CD14-positive monocyte (primary cell): ENCODE data around the gene SMIM35. TPM values are rescaled to one million over a fixed set of nuclear protein-coding genes. Genes with fewer than 3 reads are reported as not detected.

Experiments used
- DNase-seq, 3 donors: peaks; one replicate each; pipeline ENCODE4 v3.0.0-alpha.2; 2011 to 2022
- H2AFZ ChIP-seq: 2 replicates; pipeline ENCODE4 v1.6.0; 2012; ENCODE audit warnings: mild to moderate bottlenecking, low read depth, low read length, inconsistent platforms; ENCODE audit not compliant: insufficient read depth, poor library complexity, severe bottlenecking
- H3K27ac ChIP-seq, 2 donors: 1 replicate in 1 of 2; 2 replicates in 1 of 2; pipeline ENCODE4 v1.5.1; 2012 to 2013; ENCODE audit warnings: low read length in 2 of 2, control low read depth in 1 of 2, inconsistent platforms in 1 of 2, low read depth in 1 of 2, mild to moderate bottlenecking in 1 of 2
- H3K27me3 ChIP-seq, 2 donors: one replicate each; pipeline versions ENCODE4 v1.6.0 to v1.6.1; 2011 to 2013; ENCODE audit warnings: low read length in 2 of 2; ENCODE audit not compliant: control insufficient read depth in 2 of 2, insufficient read depth in 2 of 2
- H3K36me3 ChIP-seq, 2 donors: replicated peaks in 1 of 2; 1 replicate in 1 of 2; 2 replicates in 1 of 2; pipeline versions ENCODE4 v1.5.1 to v1.6.1; 2012 to 2013; ENCODE audit warnings: low read length in 2 of 2, control low read depth in 1 of 2, inconsistent platforms in 1 of 2, mild to moderate bottlenecking in 1 of 2; ENCODE audit not compliant: insufficient read depth in 2 of 2, control insufficient read depth in 1 of 2
- H3K4me1 ChIP-seq, 2 donors: 1 replicate in 1 of 2; 2 replicates in 1 of 2; pipeline versions ENCODE4 v1.5.1 to v1.6.1; 2012 to 2013; ENCODE audit warnings: low read length in 2 of 2, control low read depth in 1 of 2, inconsistent platforms in 1 of 2, mild to moderate bottlenecking in 1 of 2, moderate library complexity in 1 of 2; ENCODE audit not compliant: insufficient read depth in 2 of 2, control insufficient read depth in 1 of 2
- H3K4me2 ChIP-seq: replicated peaks from 2 replicates; pipeline ENCODE3; 2012; ENCODE audit warnings: low read length, moderate library complexity, mild to moderate bottlenecking; ENCODE audit not compliant: poor library complexity, severe bottlenecking; ENCODE audit errors: extremely low read depth
- H3K4me3 ChIP-seq, 3 experiments: fragments of 200-600 bp in 1 of 3; sonication (generic) in 1 of 3; replicated peaks in 1 of 3; 1 replicate in 2 of 3; 2 replicates in 1 of 3; pipeline ENCODE4 v1.5.1; 2011 to 2013; ENCODE audit warnings: low read length in 3 of 3, mild to moderate bottlenecking in 3 of 3, control low read depth in 2 of 3, low read depth in 2 of 3, inconsistent platforms in 1 of 3, moderate library complexity in 1 of 3
- H3K79me2 ChIP-seq: 2 replicates; pipeline ENCODE4 v1.6.0; 2012; ENCODE audit warnings: mild to moderate bottlenecking, control low read depth, inconsistent platforms, low read length, moderate library complexity; ENCODE audit not compliant: insufficient read depth
- H3K9ac ChIP-seq: 2 replicates; pipeline ENCODE4 v1.6.0; 2017; ENCODE audit warnings: low read length, mild to moderate bottlenecking; ENCODE audit not compliant: insufficient read depth, poor library complexity, severe bottlenecking
- H3K9me3 ChIP-seq, 2 donors: replicated peaks in 1 of 2; 1 replicate in 1 of 2; 2 replicates in 1 of 2; pipeline versions ENCODE4 v1.5.1 to v1.6.1; 2012 to 2013; ENCODE audit warnings: low read length in 2 of 2, control low read depth in 1 of 2; ENCODE audit not compliant: control insufficient read depth in 1 of 2, insufficient read depth in 1 of 2
- H4K20me1 ChIP-seq: 2 replicates; pipeline ENCODE4 v1.6.0; 2012; ENCODE audit warnings: mild to moderate bottlenecking, low read length, control low read depth, moderate library complexity; ENCODE audit not compliant: insufficient read depth
- H3K27ac Mint-ChIP-seq, 7 donors: one replicate each; pipeline ENCODE4 v1.8.0; 2020; ENCODE audit warnings: mild to moderate bottlenecking in 7 of 7, mixed read lengths in 7 of 7, moderate library complexity in 6 of 7, inconsistent platforms in 2 of 7
- H3K27me3 Mint-ChIP-seq, 3 donors: one replicate each; pipeline ENCODE4 v1.8.0; 2021 to 2022; ENCODE audit warnings: low read depth in 3 of 3, mild to moderate bottlenecking in 3 of 3, mixed read lengths in 3 of 3, moderate library complexity in 3 of 3, inconsistent platforms in 1 of 3
- H3K36me3 Mint-ChIP-seq, 2 donors: one replicate each; pipeline ENCODE4 v1.8.0; 2020; ENCODE audit warnings: mixed read lengths in 2 of 2, inconsistent platforms in 1 of 2, mild to moderate bottlenecking in 1 of 2
- H3K4me1 Mint-ChIP-seq: one replicate; pipeline ENCODE4 v1.8.0; 2020; ENCODE audit warnings: mild to moderate bottlenecking, mixed read lengths
- H3K4me3 Mint-ChIP-seq, 2 donors: one replicate each; pipeline ENCODE4 v1.8.0; 2020; ENCODE audit warnings: mild to moderate bottlenecking in 2 of 2, mixed read lengths in 2 of 2, moderate library complexity in 1 of 2
- H3K9me3 Mint-ChIP-seq, 7 donors: one replicate each; pipeline ENCODE4 v1.8.0; 2020 to 2022; ENCODE audit warnings: mixed read lengths in 7 of 7, mild to moderate bottlenecking in 6 of 7, moderate library complexity in 6 of 7, inconsistent platforms in 2 of 7
- WGBS: methylation state at CpG from one replicate; pipeline ENCODE4 v1.1.5; 2013; ENCODE audit warnings: missing lambda C conversion rate; ENCODE audit not compliant: insufficient coverage; 5-methylcytosine and 5-hydroxymethylcytosine counted together
- intact Hi-C, 2 donors: fragments of 100-400 bp; cut with micrococcal nuclease; formaldehyde crosslinking; loops; one replicate each; pipeline versions ENCODE4 v1.15.0 to v1.15.1; 2023
- polyA plus RNA-seq, 3 donors: library from polyadenylated mRNA; depleted of rRNA in 1 of 3; unstranded in 2 of 3; stranded (reverse) in 1 of 3; fragments of 300-500 nt in 2 of 3; fragments of >200 nt in 1 of 3; fragmentation: Illumina TruSeq in 2 of 3; gene quantifications; 1 replicate in 2 of 3; 2 replicates in 1 of 3; pipeline ENCODE4 v1.2.3, GENCODE V29; 2012 to 2021
- TF ChIP-seq, protein P1 (sequence below): fragments of 200-600 bp; IDR thresholded peaks from one replicate; pipeline ENCODE4 v1.8.0; 2022; ENCODE audit warnings: antibody characterized with exemption, mild to moderate bottlenecking

SMIM35 gene
- polyA plus RNA-seq, 3 donors = 0.05 to 0.29 (median 0.11) TPM

DNA sequence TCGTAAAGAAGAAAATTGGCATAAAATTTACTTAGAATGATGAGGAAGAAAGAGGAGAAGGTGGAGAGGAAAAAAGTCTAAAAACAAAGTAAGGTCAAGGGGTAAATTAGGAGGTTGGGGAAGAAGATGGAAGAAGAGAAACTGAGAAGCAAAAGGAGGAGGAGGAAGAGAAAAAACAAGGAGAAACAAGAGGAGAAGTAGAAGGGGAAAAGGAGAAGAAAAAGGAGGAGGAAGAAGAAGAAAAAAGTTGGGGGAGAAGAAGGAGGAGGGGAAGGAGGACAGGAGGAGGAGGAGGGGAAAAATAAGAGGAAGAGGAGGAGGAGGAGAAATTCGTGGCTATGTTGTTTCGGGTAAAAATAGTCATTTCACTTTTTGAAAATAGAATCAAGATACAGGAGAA is 58.1 kb downstream of the SMIM35 start:
- no peaks in the 10 kb centered on the region for H3K36me3 Mint-ChIP-seq
- Histone ChIP-seq H3K4me1 (peaks cover 13 to 15% of the 10 kb centered on the region in 2 donors), H3K36me3 (no peaks in the 10 kb centered on the region), H3K27me3 (no peaks in the 10 kb centered on the region), H3K79me2 (no peaks in the 10 kb centered on the region), H3K9ac (no peak overlapping the region), H3K9me3 (no peaks in the 10 kb centered on the region), H3K4me2 (peak overlapping the region; percentile 2), H3K27ac (peak overlapping the region in 1 of 2 donors; percentile 28), H4K20me1 (no peaks in the 10 kb centered on the region), H2AFZ (no peak overlapping the region), H3K4me3 (no peak overlapping the region)
- no peak for DNase-seq
- H3K27ac Mint-ChIP-seq = peak overlapping the region; percentile 35 to 86 (median 73)
- TF ChIP-seq, protein P1, sequence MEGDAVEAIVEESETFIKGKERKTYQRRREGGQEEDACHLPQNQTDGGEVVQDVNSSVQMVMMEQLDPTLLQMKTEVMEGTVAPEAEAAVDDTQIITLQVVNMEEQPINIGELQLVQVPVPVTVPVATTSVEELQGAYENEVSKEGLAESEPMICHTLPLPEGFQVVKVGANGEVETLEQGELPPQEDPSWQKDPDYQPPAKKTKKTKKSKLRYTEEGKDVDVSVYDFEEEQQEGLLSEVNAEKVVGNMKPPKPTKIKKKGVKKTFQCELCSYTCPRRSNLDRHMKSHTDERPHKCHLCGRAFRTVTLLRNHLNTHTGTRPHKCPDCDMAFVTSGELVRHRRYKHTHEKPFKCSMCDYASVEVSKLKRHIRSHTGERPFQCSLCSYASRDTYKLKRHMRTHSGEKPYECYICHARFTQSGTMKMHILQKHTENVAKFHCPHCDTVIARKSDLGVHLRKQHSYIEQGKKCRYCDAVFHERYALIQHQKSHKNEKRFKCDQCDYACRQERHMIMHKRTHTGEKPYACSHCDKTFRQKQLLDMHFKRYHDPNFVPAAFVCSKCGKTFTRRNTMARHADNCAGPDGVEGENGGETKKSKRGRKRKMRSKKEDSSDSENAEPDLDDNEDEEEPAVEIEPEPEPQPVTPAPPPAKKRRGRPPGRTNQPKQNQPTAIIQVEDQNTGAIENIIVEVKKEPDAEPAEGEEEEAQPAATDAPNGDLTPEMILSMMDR = no peak
- WGBS = no CpG with 5 or more reads among the region's 3 CpGs
- intact Hi-C loops = no loop called here
- H3K27me3 Mint-ChIP-seq = peaks cover 2% of the 10 kb centered on the region in 3 donors
- H3K4me3 Mint-ChIP-seq = peak overlapping the region in 1 of 2 donors; percentile 70
- peaks cover 20% of the 10 kb centered on the region for H3K4me1 Mint-ChIP-seq
- H3K9me3 Mint-ChIP-seq = peaks cover 0 to 3% (median 0%) of the 10 kb centered on the region in 7 donors

DNA sequence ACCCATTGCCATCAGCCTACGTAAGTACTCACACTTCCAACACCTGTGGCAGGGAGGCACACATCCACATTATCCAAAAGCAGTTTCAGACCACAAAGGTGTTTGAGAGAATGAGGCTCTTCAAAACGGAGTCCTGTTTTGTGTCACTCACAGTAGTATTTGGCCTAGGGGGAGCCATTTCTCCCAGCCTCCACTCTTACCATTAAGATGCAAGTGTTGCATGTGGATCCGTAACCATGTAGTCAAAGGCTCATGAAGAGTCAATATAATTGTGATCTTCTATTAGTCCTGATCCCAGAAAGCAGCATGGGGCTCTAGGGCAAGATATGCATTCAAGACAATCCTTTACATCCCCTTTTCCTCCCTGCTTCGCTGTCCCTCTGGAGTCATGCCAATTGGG is 59.1 kb downstream of the SMIM35 start:
- Mint-ChIP-seq H3K36me3 (no peaks in the 10 kb centered on the region), H3K27ac (peak overlapping the region in 1 of 7 donors; percentile 29), H3K4me1 (peaks cover 20% of the 10 kb centered on the region), H3K4me3 (no peak overlapping the region), H3K9me3 (peaks cover 0 to 3% (median 0%) of the 10 kb centered on the region in 7 donors), H3K27me3 (peaks cover 2% of the 10 kb centered on the region in 3 donors)
- H4K20me1 ChIP-seq = no peaks in the 10 kb centered on the region
- intact Hi-C loops = no loop called here
- no peak overlapping the region for H2AFZ ChIP-seq
- H3K9ac ChIP-seq = no peak overlapping the region
- H3K4me1 ChIP-seq = peaks cover 13 to 15% of the 10 kb centered on the region in 2 donors
- TF ChIP-seq, protein P1 = no peak
- H3K79me2 ChIP-seq = no peaks in the 10 kb centered on the region
- H3K36me3 ChIP-seq = no peaks in the 10 kb centered on the region
- WGBS = 100% methylated on average over 2 of the region's 4 CpGs
- no peak for DNase-seq
- H3K9me3 ChIP-seq = no peaks in the 10 kb centered on the region
- H3K27me3 ChIP-seq = no peaks in the 10 kb centered on the region
- H3K27ac ChIP-seq = no peak overlapping the region
- H3K4me3 ChIP-seq = no peak overlapping the region
- no peak overlapping the region for H3K4me2 ChIP-seq
